Aorta (tissue), 5 donors: ENCODE data around the gene LDLRAD4. TPM values are rescaled to one million over a fixed set of nuclear protein-coding genes. Genes with fewer than 3 reads are reported as not detected.

Source experiments
- ATAC-seq: fragments of 200-7000 bp; cut with Tn5 transposase; one replicate; pipeline ENCODE4 v1.9.1; 2022; ENCODE audit warnings: moderate library complexity; ENCODE audit not compliant: low FRiP score
- DNase-seq, 2 donors: peaks; one replicate each; pipeline ENCODE4 v3.0.0-alpha.2; 2020
- H3K27ac ChIP-seq, 2 donors: one replicate each; pipeline ENCODE4 v1.5.1; 2013; ENCODE audit warnings: low read length in 2 of 2, mild to moderate bottlenecking in 2 of 2, moderate library complexity in 2 of 2, control low read depth in 1 of 2, inconsistent platforms in 1 of 2, low read depth in 1 of 2
- H3K27me3 ChIP-seq, 2 donors: one replicate each; pipeline ENCODE4 v1.6.1; 2013; ENCODE audit warnings: control low read depth in 1 of 2, low read length in 1 of 2, mild to moderate bottlenecking in 1 of 2, moderate library complexity in 1 of 2; ENCODE audit not compliant: insufficient read depth in 2 of 2, control insufficient read depth in 1 of 2
- H3K36me3 ChIP-seq, 2 donors: one replicate each; pipeline ENCODE4 v1.6.1; 2013; ENCODE audit warnings: control low read depth in 1 of 2, low read length in 1 of 2, mild to moderate bottlenecking in 1 of 2; ENCODE audit not compliant: insufficient read depth in 2 of 2, control insufficient read depth in 1 of 2
- H3K4me1 ChIP-seq, 2 donors: one replicate each; pipeline ENCODE4 v1.6.1; 2013; ENCODE audit warnings: low read length in 2 of 2, control low read depth in 1 of 2, mild to moderate bottlenecking in 1 of 2, moderate library complexity in 1 of 2; ENCODE audit not compliant: insufficient read depth in 2 of 2, control insufficient read depth in 1 of 2
- H3K4me3 ChIP-seq, 2 donors: one replicate each; pipeline ENCODE4 v1.5.1; 2013; ENCODE audit warnings: low read length in 2 of 2, control low read depth in 1 of 2, mild to moderate bottlenecking in 1 of 2
- H3K9me3 ChIP-seq: one replicate; pipeline ENCODE4 v1.6.1; 2013; ENCODE audit warnings: mild to moderate bottlenecking, low read length; ENCODE audit not compliant: control insufficient read depth
- WGBS, 2 donors: extraction: QIAGEN DNeasy Blood & Tissue Kit; methylation state at CpG; one replicate each; pipeline ENCODE4 v1.1.7; 2013; 5-methylcytosine and 5-hydroxymethylcytosine counted together
- intact Hi-C, 2 donors: fragments of 100-400 bp; cut with DNase I; formaldehyde crosslinking; loops; one replicate each; pipeline versions ENCODE4 v1.14.2 to v1.15.0; 2022
- microRNA-seq, 2 donors: library from miRNA; unstranded; fragments of <30 nt; microRNA quantifications; one replicate each; pipeline ENCODE4 v1.2.0, GENCODE V29; 2020
- polyA plus RNA-seq, 2 donors: library from polyadenylated mRNA; stranded (reverse); fragments of 200-250 nt; gene quantifications; one replicate each; pipeline ENCODE4 v1.2.3, GENCODE V29; 2013
- total RNA-seq, 2 donors: library from RNA; stranded (reverse); fragmentation: NEBNext Ultra II Directional; extraction: Animal tissue kit (Norgen Biotek cat#: 25700); gene quantifications; one replicate each; pipeline ENCODE4 v1.2.1, GENCODE V29; 2021
- donor health status: healthy with polysubstance abuse.
- donor health status: Bipolar disorder and iron deficiency.
- donor health status: DM: no; HTN: no; CAD: no.
- donor health status: DM: no; HTN: no; CAD: no.
- donor health status: DM: yes; HTN: yes; CAD: no.

The LDLRAD4 gene
- total and polyA plus RNA-seq, 4 donors, result 7.0 to 112 (median 36.9) TPM

DNA sequence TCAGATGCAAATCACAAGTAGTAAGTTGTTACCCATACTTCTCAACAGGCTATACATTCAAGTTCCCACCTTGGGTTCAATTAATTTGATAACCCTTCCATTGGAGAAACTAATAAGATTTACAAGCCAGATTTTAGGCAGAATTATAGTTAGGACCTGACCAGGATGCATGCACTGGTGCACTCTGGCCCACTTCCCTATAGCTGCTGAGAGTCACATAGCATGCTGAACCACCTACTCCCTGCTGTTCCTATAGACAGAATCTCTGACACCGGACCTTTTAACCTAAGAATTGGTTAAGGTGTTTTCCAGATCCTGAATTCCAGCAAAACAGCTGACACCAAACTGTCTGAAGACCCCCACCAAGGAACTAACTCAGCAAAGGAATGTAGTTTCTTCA, 481.6 kb downstream of the LDLRAD4 start:
- no peaks in the 10 kb centered on the region for H3K36me3 ChIP-seq
- no peaks in the 10 kb centered on the region for H3K9me3 ChIP-seq
- WGBS, 2 donors, result 94 to 95% methylated on average over 1 of the region's 1 CpG
- ATAC-seq, result no peak
- H3K4me3 ChIP-seq, result no peak overlapping the region
- H3K27ac ChIP-seq, result no peak overlapping the region
- no peak for DNase-seq
- intact Hi-C loops, result no loop called here
- H3K4me1 ChIP-seq, result no peaks in the 10 kb centered on the region
- H3K27me3 ChIP-seq, result no peaks in the 10 kb centered on the region

Small RNA genes within 50 kb of the gene (microRNA-seq; reads per million reads assigned to microRNA genes)
- 0 reads per million in 2 donors for gene MIR4526
- 0 reads per million in 2 donors for gene MIR5190

Other genes with a start within 250 kb of the LDLRAD4 start
- gene CEP192, start 227.4 kb upstream of the LDLRAD4 start, total RNA-seq, result 10 to 100 TPM; 21.4 to 31.4 TPM
- gene CEP192, start 227.4 kb upstream of the LDLRAD4 start, polyA plus RNA-seq, result 10 to 100 TPM; 12.7 to 13.0 TPM